Ramos (cell line): Measurements from ENCODE around the gene OSBPL6.

Experiments used
- in situ Hi-C: fragments of 300-500 bp; cut with MboI; formaldehyde crosslinking; loops from one replicate; pipeline ENCODE4 v1.14.3; 2022; ENCODE audit warnings: low sequenced_read_pairs; ENCODE audit not compliant: unreplicated experiment

OSBPL6 gene

GRCh38 chr2:178385595-178386148, 191.4 kb downstream of the OSBPL6 start:
- in situ Hi-C loops: no loop called here

GRCh38 chr2:178386986-178387597, 192.8 kb downstream of the OSBPL6 start:
- in situ Hi-C loops: no loop called here

GRCh38 chr2:178388287-178388686, 194.0 kb downstream of the OSBPL6 start:
- in situ Hi-C loops: no loop called here

GRCh38 chr2:178391701-178392100, 197.4 kb downstream of the OSBPL6 start:
- in situ Hi-C loops: no loop called here

- in situ Hi-C loops: no loop called here
These were observed 197.9 kb downstream of the OSBPL6 start for GRCh38 chr2:178392215-178392614.

GRCh38 chr2:178394859-178395258, 200.5 kb downstream of the OSBPL6 start:
- in situ Hi-C loops: no loop called here

GRCh38 chr2:178395295-178395694, 201.0 kb downstream of the OSBPL6 start:
- in situ Hi-C loops: no loop called here

GRCh38 chr2:178395941-178396570, 201.7 kb downstream of the OSBPL6 start:
- in situ Hi-C loops: no loop called here

- in situ Hi-C loops: no loop called here
These were observed 202.8 kb downstream of the OSBPL6 start for GRCh38 chr2:178397002-178397605.

- in situ Hi-C loops: loop anchor here (25.0 kb wide), 1 partner anchor 290 kb away; the partner anchor contains the start of gene RBM45
These were observed 207.7 kb downstream of the OSBPL6 start for GRCh38 chr2:178401994-178402437.

GRCh38 chr2:178403671-178404306, 209.5 kb downstream of the OSBPL6 start:
- in situ Hi-C loops: loop anchor here (25.0 kb wide), 1 partner anchor 291 kb away; the partner anchor contains the start of gene RBM45

- in situ Hi-C loops: loop anchor here (25.0 kb wide), 1 partner anchor 292 kb away; the partner anchor contains the start of gene RBM45
These were observed 210.1 kb downstream of the OSBPL6 start for GRCh38 chr2:178404368-178404767.

- in situ Hi-C loops: loop anchor here (25.0 kb wide), 1 partner anchor 297 kb away; the partner anchor contains the start of gene RBM45
These were observed 214.9 kb downstream of the OSBPL6 start for GRCh38 chr2:178409261-178409660.

- in situ Hi-C loops: loop anchor here (25.0 kb wide), 1 partner anchor 300 kb away; the partner anchor contains the start of gene RBM45
These were observed 217.7 kb downstream of the OSBPL6 start for GRCh38 chr2:178412047-178412446.

GRCh38 chr2:178412453-178412852, 218.1 kb downstream of the OSBPL6 start:
- in situ Hi-C loops: loop anchor here (25.0 kb wide), 1 partner anchor 300 kb away; the partner anchor contains the start of gene RBM45

- in situ Hi-C loops: loop anchor here (25.0 kb wide), 1 partner anchor 301 kb away; the partner anchor contains the start of gene RBM45
These were observed 219.4 kb downstream of the OSBPL6 start for GRCh38 chr2:178413472-178414265.

- in situ Hi-C loops: loop anchor here (25.0 kb wide), 1 partner anchor 302 kb away; the partner anchor contains the start of gene RBM45
These were observed 220.2 kb downstream of the OSBPL6 start for GRCh38 chr2:178414266-178415247.

GRCh38 chr2:178415979-178416378, 221.7 kb downstream of the OSBPL6 start:
- in situ Hi-C loops: loop anchor here (25.0 kb wide), 1 partner anchor 304 kb away; the partner anchor contains the start of gene RBM45
